GM23338 (cell line): Measurements from ENCODE around the gene CD59. TPM values are rescaled to one million over a fixed set of nuclear protein-coding genes. Genes with fewer than 3 reads are reported as not detected.

ENCODE experiments used
- ATAC-seq: fragments of 200-7000 bp; cut with Tn5 transposase; 3 replicates; pipeline ENCODE4 v1.9.1; 2020
- DNase-seq: peaks from one replicate; pipeline ENCODE4 v3.0.0-alpha.2; 2015; ENCODE audit warnings: low spot score
- H2AFZ ChIP-seq: fragments of 200-600 bp; sonication (generic); 2 replicates; pipeline ENCODE4 v1.8.0; 2016; ENCODE audit warnings: antibody characterized with exemption, mild to moderate bottlenecking, moderate library complexity
- H3F3A ChIP-seq: fragments of 200-600 bp; sonication (generic); replicated peaks from 2 replicates; pipeline ENCODE4 v1.8.0; 2017; ENCODE audit warnings: antibody characterized with exemption, mixed run types, low read depth
- H3K27ac ChIP-seq: fragments of 200-600 bp; sonication (generic); 2 replicates; pipeline ENCODE4 v1.6.1; 2016; ENCODE audit warnings: low read depth
- H3K27me3 ChIP-seq: fragments of 200-600 bp; sonication (generic); 2 replicates; pipeline ENCODE4 v1.8.0; 2016; ENCODE audit warnings: mild to moderate bottlenecking, mixed run types, moderate library complexity; ENCODE audit not compliant: insufficient read depth
- H3K36me3 ChIP-seq: fragments of 200-600 bp; sonication (generic); 2 replicates; pipeline ENCODE4 v1.8.0; 2016; ENCODE audit warnings: mild to moderate bottlenecking; ENCODE audit not compliant: insufficient read depth
- H3K4me1 ChIP-seq: fragments of 200-600 bp; sonication (generic); 2 replicates; pipeline ENCODE4 v1.8.0; 2016; ENCODE audit warnings: mild to moderate bottlenecking, moderate library complexity; ENCODE audit not compliant: insufficient read depth
- H3K4me2 ChIP-seq: fragments of 200-600 bp; sonication (generic); 2 replicates; pipeline ENCODE4 v1.7.1; 2017; ENCODE audit warnings: mixed run types
- H3K4me3 ChIP-seq: fragments of 200-600 bp; sonication (generic); 2 replicates; pipeline ENCODE4 v1.6.1; 2016; ENCODE audit warnings: mixed run types
- H3K79me2 ChIP-seq: fragments of 200-600 bp; sonication (generic); replicated peaks from 2 replicates; pipeline ENCODE4 v1.8.0; 2017; ENCODE audit warnings: mild to moderate bottlenecking; ENCODE audit not compliant: insufficient read depth
- H3K9me2 ChIP-seq: fragments of 200-600 bp; sonication (generic); 2 replicates; pipeline ENCODE4 v1.8.0; 2017; ENCODE audit not compliant: insufficient read depth
- H4K20me1 ChIP-seq: fragments of 200-600 bp; sonication (generic); replicated peaks from 2 replicates; pipeline ENCODE4 v1.8.0; 2017; ENCODE audit warnings: mild to moderate bottlenecking; ENCODE audit not compliant: insufficient read depth
- H3K27ac Mint-ChIP-seq: 2 replicates; pipeline ENCODE4 v1.8.0; 2020; ENCODE audit warnings: inconsistent platforms, mild to moderate bottlenecking, moderate library complexity, mixed read lengths
- H3K27me3 Mint-ChIP-seq: 3 replicates; pipeline ENCODE4 v1.8.0; 2022; ENCODE audit warnings: low read depth, mild to moderate bottlenecking, moderate library complexity, mixed read lengths, inconsistent platforms; ENCODE audit not compliant: insufficient read depth, poor library complexity
- H3K36me3 Mint-ChIP-seq: 3 replicates; pipeline ENCODE4 v1.8.0; 2021; ENCODE audit warnings: low read depth, mild to moderate bottlenecking, inconsistent platforms, moderate library complexity, mixed read lengths
- H3K4me1 Mint-ChIP-seq: 3 replicates; pipeline ENCODE4 v1.8.0; 2020; ENCODE audit warnings: mild to moderate bottlenecking, inconsistent platforms, mixed read lengths
- H3K4me3 Mint-ChIP-seq: 3 replicates; pipeline ENCODE4 v1.8.0; 2021; ENCODE audit warnings: moderate library complexity, mild to moderate bottlenecking, inconsistent platforms, mixed read lengths
- H3K9me3 Mint-ChIP-seq: 3 replicates; pipeline ENCODE4 v1.8.0; 2020; ENCODE audit warnings: moderate library complexity, mild to moderate bottlenecking, inconsistent platforms, mixed read lengths
- CTCF ChIP-seq, 2 experiments: fragments of 200-600 bp in 1 of 2; sonication (generic) in 1 of 2; conservative IDR thresholded peaks; 2 replicates each; pipeline versions ENCODE4 v1.5.1 to v1.6.1; 2016 to 2017; ENCODE audit warnings: antibody characterized with exemption in 2 of 2, low read depth in 2 of 2, mild to moderate bottlenecking in 2 of 2, moderate library complexity in 1 of 2
- ETS1 ChIP-seq: IDR thresholded peaks from 2 replicates; pipeline ENCODE4 v1.6.1; 2016; ENCODE audit warnings: antibody characterized with exemption
- EZH2 ChIP-seq: fragments of 200-600 bp; sonication (generic); IDR thresholded peaks from one replicate; pipeline ENCODE4 v1.8.0; 2017; ENCODE audit warnings: antibody characterized with exemption, mild to moderate bottlenecking, low read depth; ENCODE audit not compliant: unreplicated experiment
- EZH2phosphoT487 ChIP-seq: fragments of 200-600 bp; sonication (generic); IDR thresholded peaks from one replicate; pipeline ENCODE4 v1.8.1; 2018; ENCODE audit warnings: antibody characterized with exemption; ENCODE audit not compliant: unreplicated experiment
- JUNB ChIP-seq: IDR thresholded peaks from one replicate; pipeline ENCODE4 v1.6.1; 2016; ENCODE audit warnings: antibody characterized with exemption; ENCODE audit not compliant: unreplicated experiment
- NANOG ChIP-seq: IDR thresholded peaks from 2 replicates; pipeline ENCODE4 v1.6.1; 2016; ENCODE audit warnings: antibody characterized with exemption, borderline replicate concordance
- POLR2AphosphoS5 ChIP-seq: IDR thresholded peaks from 2 replicates; pipeline ENCODE4 v1.6.1; 2016; ENCODE audit warnings: antibody characterized with exemption, low read depth
- REST ChIP-seq: IDR thresholded peaks from one replicate; pipeline ENCODE4 v1.6.1; 2018; ENCODE audit warnings: antibody characterized with exemption; ENCODE audit not compliant: unreplicated experiment
- ZNF114 ChIP-seq: fragments of 250-450 bp; sonication (Bioruptor Pico); IDR thresholded peaks from 2 replicates; pipeline ENCODE4 v1.5.0; 2020; ENCODE audit warnings: mild to moderate bottlenecking, moderate library complexity
- ZNF331 ChIP-seq: fragments of 250-450 bp; sonication (Bioruptor Pico); IDR thresholded peaks from 2 replicates; pipeline ENCODE4 v1.5.0; 2020; ENCODE audit warnings: low read depth, mild to moderate bottlenecking, moderate library complexity
- polyA plus RNA-seq: library from polyadenylated mRNA; unstranded; fragments of >200 nt; fragmentation: Nextera tagmentation; extraction: Ambion mirVana; gene quantifications from 2 replicates; pipeline ENCODE4 v1.2.1, GENCODE V29; 2016
- total RNA-seq: library from RNA; depleted of rRNA; stranded (reverse); fragments of >200 nt; shearing (Covaris generic); gene quantifications from 2 replicates; pipeline ENCODE4 v1.2.3, GENCODE V29; 2014

CD59 gene
- total and polyA plus RNA-seq, 2 experiments from 2014 or later = 41.5 to 86.6 TPM

GRCh38 chr11:33751878-33752277 is 15.7 kb upstream of the CD59 start:
- TF ChIP-seq REST = no peak
- no peak for TF ChIP-seq CTCF (conservative IDR thresholded peaks at IDR 0.05; ENCODE audit: low read depth in 2 of 2)
- DNase-seq = no peak
- H3K79me2 ChIP-seq = no peaks in the 10 kb centered on the region

GRCh38 chr11:33747979-33748378 is 11.8 kb upstream of the CD59 start:
- no peak overlapping the region for H3K27ac Mint-ChIP-seq
- no peak overlapping the region for H2AFZ ChIP-seq
- TF ChIP-seq ZNF331 (CRISPR knock-in tag) (no peak), ZNF114 (no peak), JUNB (no peak), CTCF (conservative IDR thresholded peaks at IDR 0.05; ENCODE audit: low read depth in 2 of 2) (no peak), REST (no peak), ETS1 (no peak), EZH2phosphoT487 (no peak), EZH2 (no peak), NANOG (no peak), POLR2AphosphoS5 (no peak)

More at GRCh38 chr11:33751878-33752277, 15.7 kb upstream of the CD59 start:
- H3K9me3 Mint-ChIP-seq = no peaks in the 10 kb centered on the region
- Histone ChIP-seq H3K27ac (no peak overlapping the region), H3K36me3 (no peaks in the 10 kb centered on the region), H3K4me2 (no peak overlapping the region), H3F3A (no peaks in the 10 kb centered on the region), H3K4me3 (no peak overlapping the region), H3K27me3 (no peaks in the 10 kb centered on the region), H3K9me2 (no peaks in the 10 kb centered on the region), H2AFZ (no peak overlapping the region), H3K4me1 (no peaks in the 10 kb centered on the region), H4K20me1 (no peaks in the 10 kb centered on the region)
- no peak overlapping the region for H3K4me3 Mint-ChIP-seq
- no peaks in the 10 kb centered on the region for H3K36me3 Mint-ChIP-seq
- H3K27ac Mint-ChIP-seq = no peak overlapping the region
- no peaks in the 10 kb centered on the region for H3K27me3 Mint-ChIP-seq
- ATAC-seq = no peak
- no peaks in the 10 kb centered on the region for H3K4me1 Mint-ChIP-seq

More at GRCh38 chr11:33747979-33748378, 11.8 kb upstream of the CD59 start:
- DNase-seq (no peak), ATAC-seq (no peak)
- no peaks in the 10 kb centered on the region for H3K27me3 ChIP-seq
- no peak overlapping the region for H3K4me2 ChIP-seq
- H3F3A ChIP-seq = no peaks in the 10 kb centered on the region
- H3K9me2 ChIP-seq = no peaks in the 10 kb centered on the region
- Mint-ChIP-seq H3K27me3 (no peaks in the 10 kb centered on the region), H3K4me1 (peaks cover 3% of the 10 kb centered on the region; the same call in 1 of the 3 replicates), H3K36me3 (no peaks in the 10 kb centered on the region), H3K9me3 (no peaks in the 10 kb centered on the region), H3K4me3 (no peak overlapping the region)
- no peak overlapping the region for H3K4me3 ChIP-seq
- H4K20me1 ChIP-seq = no peaks in the 10 kb centered on the region
- H3K36me3 ChIP-seq = no peaks in the 10 kb centered on the region
- H3K79me2 ChIP-seq = no peaks in the 10 kb centered on the region
- H3K4me1 ChIP-seq = no peaks in the 10 kb centered on the region
- H3K27ac ChIP-seq = no peak overlapping the region
